MCF 10A (cell line): ENCODE data around the gene KCNG1. TPM values are rescaled to one million over a fixed set of nuclear protein-coding genes. Genes with fewer than 3 reads are reported as not detected.
"Not testable (repeated sequence)": the region's sequence is repeated elsewhere in the genome, so short reads cannot be mapped to it uniquely, and the experiment has no call there.

Source experiments
- BruUV-seq: library from RNA; stranded (reverse); fragments of 400-500 nt; replicated peaks from 2 replicates; lab custom pipeline; 2021; lab: Mats Ljungman, UMichigan
- CTCF ChIA-PET: fragments of 300-600 bp; sonication (Branson Sonifier 250); formaldehyde crosslinking; extraction: SDS; loops from one replicate; lab custom pipeline; 2021; ENCODE audit warnings: antibody characterized with exemption, inconsistent platforms; lab: Yijun Ruan, JAX
- POLR2A ChIA-PET: fragments of 300-600, 350-650 bp; sonication (Branson Sonifier 250); formaldehyde crosslinking; extraction: SDS; loops from one replicate; lab custom pipeline; 2020; ENCODE audit warnings: antibody characterized with exemption, inconsistent platforms; lab: Yijun Ruan, JAX
- DNase-seq: peaks from one replicate; pipeline ENCODE4 v3.0.0-alpha.2; 2018; ENCODE audit not compliant: unreplicated experiment
- H3K27ac Mint-ChIP-seq: one replicate; pipeline ENCODE4 v1.8.0; 2022; ENCODE audit warnings: mild to moderate bottlenecking, low read depth, mixed read lengths; ENCODE audit not compliant: unreplicated experiment
- H3K27me3 Mint-ChIP-seq: one replicate; pipeline ENCODE4 v1.8.0; 2022; ENCODE audit warnings: mixed read lengths; ENCODE audit not compliant: insufficient read depth, unreplicated experiment
- H3K36me3 Mint-ChIP-seq: one replicate; pipeline ENCODE4 v1.8.0; 2022; ENCODE audit warnings: mild to moderate bottlenecking, moderate library complexity, mixed read lengths; ENCODE audit not compliant: insufficient read depth, unreplicated experiment
- H3K4me1 Mint-ChIP-seq: one replicate; pipeline ENCODE4 v1.8.0; 2022; ENCODE audit warnings: mixed read lengths; ENCODE audit not compliant: insufficient read depth, unreplicated experiment
- H3K4me3 Mint-ChIP-seq: one replicate; pipeline ENCODE4 v1.8.0; 2022; ENCODE audit warnings: mild to moderate bottlenecking, moderate library complexity, mixed read lengths; ENCODE audit not compliant: unreplicated experiment
- H3K9me3 Mint-ChIP-seq: one replicate; pipeline ENCODE4 v1.8.0; 2022; ENCODE audit warnings: mixed read lengths; ENCODE audit not compliant: unreplicated experiment
- intact Hi-C: fragments of 100-400 bp; cut with micrococcal nuclease; formaldehyde crosslinking; loops from 2 replicates; pipeline ENCODE4 v1.14.1; 2022
- total RNA-seq: library from RNA; stranded (reverse); gene quantifications from 2 replicates; pipeline ENCODE4 v1.2.3, GENCODE V29; 2022
- TF ChIP-seq, protein P1 (sequence below): fragments of 200-600 bp; IDR thresholded peaks from one replicate; pipeline ENCODE4 v1.8.0; 2022; ENCODE audit warnings: antibody characterized with exemption, mild to moderate bottlenecking; ENCODE audit not compliant: unreplicated experiment

The KCNG1 gene
- total RNA-seq, 1 experiment from 2014 or later: 24.8 TPM

DNA sequence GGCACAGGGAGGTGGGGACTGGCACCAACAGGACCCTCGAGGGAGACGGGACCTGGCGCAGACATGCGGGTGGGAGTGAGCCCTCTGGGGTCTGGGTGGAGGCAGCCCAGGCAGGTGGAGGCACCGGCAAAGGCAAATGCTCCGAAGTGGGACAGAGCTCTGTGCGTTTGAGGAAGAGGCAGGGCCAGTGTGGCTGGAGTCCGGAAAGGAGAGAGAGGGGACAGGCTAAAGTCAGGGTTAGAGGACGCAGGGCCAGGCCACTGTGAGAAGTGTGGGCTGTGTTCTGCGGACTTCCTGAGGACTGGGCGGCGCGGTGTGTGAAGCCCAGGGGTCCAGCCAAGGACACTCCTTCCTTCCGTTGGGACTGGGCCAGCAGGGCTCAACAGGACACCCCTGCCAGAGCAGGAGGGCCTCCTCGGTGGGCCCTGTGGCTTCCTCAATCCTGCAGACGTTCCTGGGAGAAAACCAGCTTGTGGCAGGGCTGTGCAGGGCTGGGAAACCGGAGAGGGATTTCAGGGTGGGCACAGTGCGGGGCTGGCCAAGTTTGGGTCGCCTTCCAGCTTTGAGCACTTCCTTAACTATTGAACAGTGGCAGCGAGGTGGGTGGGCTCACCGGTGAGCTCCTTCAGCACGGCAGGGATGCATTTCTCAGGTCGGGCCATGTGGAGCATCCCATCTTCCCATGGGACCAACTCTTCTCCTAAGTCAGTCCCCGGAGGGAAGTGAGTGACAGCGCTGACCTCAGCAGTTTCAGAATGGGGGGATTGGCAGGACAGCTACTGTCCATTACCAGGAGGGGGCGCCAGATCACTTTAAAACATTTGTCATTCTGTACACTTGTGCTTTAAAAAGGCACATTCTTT lies 41.8 kb downstream of the KCNG1 start:
- ChIA-PET CTCF (interaction anchor here (0.6 to 22.3 kb wide), 41 partner anchors 10 to 1102 kb away, joined by 3 to 810 read pairs (median 4); partner anchors contain the start of genes BCAS4, DPM1 and MOCS3), POLR2A (interaction anchor here (0.6 to 3.8 kb wide), 13 partner anchors 11 to 1004 kb away, joined by 3 to 40 read pairs (median 3); partner anchors contain the start of genes ADNP, DPM1 and MOCS3)
- peak; percentile 80 for DNase-seq
- Mint-ChIP-seq H3K9me3 (no peaks in the 10 kb centered on the region), H3K27me3 (no peaks in the 10 kb centered on the region), H3K4me1 (peaks cover 34% of the 10 kb centered on the region), H3K36me3 (no peaks in the 10 kb centered on the region), H3K4me3 (no peak overlapping the region), H3K27ac (peak overlapping the region; percentile 97)
- TF ChIP-seq, protein P1, sequence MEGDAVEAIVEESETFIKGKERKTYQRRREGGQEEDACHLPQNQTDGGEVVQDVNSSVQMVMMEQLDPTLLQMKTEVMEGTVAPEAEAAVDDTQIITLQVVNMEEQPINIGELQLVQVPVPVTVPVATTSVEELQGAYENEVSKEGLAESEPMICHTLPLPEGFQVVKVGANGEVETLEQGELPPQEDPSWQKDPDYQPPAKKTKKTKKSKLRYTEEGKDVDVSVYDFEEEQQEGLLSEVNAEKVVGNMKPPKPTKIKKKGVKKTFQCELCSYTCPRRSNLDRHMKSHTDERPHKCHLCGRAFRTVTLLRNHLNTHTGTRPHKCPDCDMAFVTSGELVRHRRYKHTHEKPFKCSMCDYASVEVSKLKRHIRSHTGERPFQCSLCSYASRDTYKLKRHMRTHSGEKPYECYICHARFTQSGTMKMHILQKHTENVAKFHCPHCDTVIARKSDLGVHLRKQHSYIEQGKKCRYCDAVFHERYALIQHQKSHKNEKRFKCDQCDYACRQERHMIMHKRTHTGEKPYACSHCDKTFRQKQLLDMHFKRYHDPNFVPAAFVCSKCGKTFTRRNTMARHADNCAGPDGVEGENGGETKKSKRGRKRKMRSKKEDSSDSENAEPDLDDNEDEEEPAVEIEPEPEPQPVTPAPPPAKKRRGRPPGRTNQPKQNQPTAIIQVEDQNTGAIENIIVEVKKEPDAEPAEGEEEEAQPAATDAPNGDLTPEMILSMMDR: peak; percentile 75
- intact Hi-C loops: loop anchor here (1.0 to 2.0 kb wide), 2 partner anchors 23 to 186 kb away; partner anchors contain the start of genes BCAS4, DPM1 and MOCS3
- no TSS peak for BruUV-seq

DNA sequence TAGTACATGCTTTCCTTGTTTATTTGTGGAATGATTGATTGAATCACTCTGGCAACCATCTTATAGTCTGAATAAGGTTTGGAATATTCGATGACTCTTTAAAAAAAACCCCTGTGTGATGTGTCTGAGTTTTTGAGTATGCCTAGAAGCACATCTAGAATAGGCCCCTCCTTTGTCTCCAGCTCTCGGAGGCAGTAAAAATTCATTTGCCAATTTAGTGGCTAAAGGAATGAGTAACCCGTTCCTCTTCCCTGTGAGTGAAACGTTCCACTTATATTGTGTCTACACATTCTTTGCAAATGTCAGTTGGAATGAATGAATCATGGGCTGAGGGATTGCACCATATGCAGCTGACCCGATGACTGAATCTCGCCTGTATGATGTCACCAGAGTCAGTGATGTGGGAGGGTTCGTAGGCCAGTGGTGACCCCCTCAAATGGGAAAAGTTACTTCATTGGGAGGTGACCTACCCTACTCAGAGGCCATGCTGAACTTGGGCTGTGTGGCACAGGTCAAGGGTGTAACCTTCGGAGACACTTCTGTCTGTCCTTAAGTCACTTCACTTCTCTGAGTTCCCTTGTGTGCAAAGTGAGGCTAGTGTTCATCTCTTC lies 42.7 kb downstream of the KCNG1 start:
- Mint-ChIP-seq H3K9me3 (no peaks in the 10 kb centered on the region), H3K4me1 (peaks cover 34% of the 10 kb centered on the region), H3K4me3 (peak overlapping the region; percentile 42), H3K27ac (peak overlapping the region; percentile 97), H3K36me3 (no peaks in the 10 kb centered on the region), H3K27me3 (no peaks in the 10 kb centered on the region)
- no TSS peak for BruUV-seq
- intact Hi-C loops: loop anchor here (1.0 to 2.0 kb wide), 2 partner anchors 22 to 185 kb away; partner anchors contain the start of genes BCAS4, DPM1 and MOCS3
- ChIA-PET CTCF (interaction anchor here (0.6 to 22.3 kb wide), 18 partner anchors 9 to 1088 kb away, joined by 3 to 810 read pairs (median 8); partner anchors contain the start of genes BCAS4, DPM1 and MOCS3), POLR2A (interaction anchor here (0.6 to 3.7 kb wide), 8 partner anchors 11 to 676 kb away, joined by 3 to 40 read pairs (median 5); partner anchors contain the start of genes ADNP, DPM1 and MOCS3)
- peak; percentile 92 for DNase-seq
- TF ChIP-seq, protein P1: no peak

DNA sequence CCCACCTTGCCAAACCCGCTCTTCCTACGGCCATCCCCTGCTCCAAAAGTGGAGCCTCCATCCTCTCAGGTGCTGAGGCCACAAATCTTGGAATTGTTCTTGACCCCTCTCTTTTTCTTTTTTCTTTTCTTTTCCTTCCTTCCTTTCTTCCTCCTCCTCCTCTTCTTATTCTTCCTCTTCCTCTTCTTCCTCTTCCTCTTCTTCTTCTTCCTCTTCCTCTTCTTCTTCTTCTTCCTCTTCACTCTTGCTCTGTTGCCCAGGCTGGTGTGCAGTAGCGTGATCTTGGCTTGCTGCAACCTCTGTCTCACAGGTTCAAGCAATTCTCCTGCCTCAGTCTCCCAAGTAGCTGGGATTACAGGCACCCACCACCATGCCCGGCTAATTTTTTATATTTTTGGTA lies 44.4 kb downstream of the KCNG1 start:
- H3K27me3 Mint-ChIP-seq, DNase-seq, BruUV-seq, H3K9me3 Mint-ChIP-seq, H3K4me3 Mint-ChIP-seq, H3K27ac Mint-ChIP-seq, H3K36me3 Mint-ChIP-seq, intact Hi-C loops: not testable (repeated sequence)
- H3K4me1 Mint-ChIP-seq: peaks cover 34% of the 10 kb centered on the region
- ChIA-PET POLR2A (interaction anchor here (0.6 to 0.9 kb wide), 2 partner anchors 47 to 321 kb away, joined by 3 read pairs; no protein-coding TSS in a partner anchor), CTCF (interaction anchor here (0.7 to 22.3 kb wide), 2 partner anchors 15 to 326 kb away, joined by 3 to 810 read pairs; no protein-coding TSS in a partner anchor)

DNA sequence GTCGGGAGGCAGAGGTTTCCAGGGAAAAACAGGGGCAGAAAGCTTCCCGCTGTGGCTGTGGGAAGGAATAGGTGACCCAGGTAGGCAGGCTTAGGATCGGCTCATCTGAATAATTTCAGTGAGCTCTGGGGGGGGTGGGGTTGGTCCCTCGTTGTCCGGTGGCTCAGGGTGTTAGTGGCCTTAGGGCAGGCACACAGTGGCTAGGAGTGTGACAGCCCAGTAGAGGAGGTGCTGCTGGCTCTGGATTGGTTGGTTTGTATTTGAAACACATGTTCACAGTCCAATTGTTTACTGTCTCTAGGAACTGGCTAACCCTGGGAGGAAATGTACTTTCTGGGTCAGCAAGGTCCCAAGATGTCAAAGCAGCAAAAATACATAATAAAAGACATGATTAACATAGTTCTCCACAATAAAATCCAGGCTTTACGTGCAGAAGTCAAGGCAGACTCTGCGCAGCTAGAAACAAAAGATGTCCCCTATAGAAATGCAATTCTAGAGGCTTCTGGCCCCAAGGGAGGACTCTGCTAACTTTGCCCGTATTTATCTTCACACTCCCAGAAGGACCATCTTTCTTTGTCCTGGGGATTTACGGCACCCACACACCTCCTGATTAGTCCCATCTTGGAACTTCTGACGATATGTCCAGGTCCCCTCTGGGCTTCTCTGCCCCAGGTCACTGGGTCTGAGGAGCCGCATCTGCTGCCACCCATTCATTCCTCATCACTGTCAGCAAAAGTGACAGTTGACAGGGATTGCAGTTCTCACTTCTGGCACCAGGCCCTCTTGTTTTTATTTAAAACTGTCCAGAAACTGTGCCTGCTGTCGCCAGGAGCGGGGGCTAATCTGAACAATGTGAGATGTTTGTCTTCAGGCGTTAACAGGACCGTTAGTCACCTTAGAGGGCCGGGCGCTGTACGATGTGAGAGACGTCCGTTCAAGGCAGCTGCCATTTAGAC lies 45.6 kb downstream of the KCNG1 start:
- BruUV-seq: no TSS peak
- Mint-ChIP-seq H3K27ac (no peak overlapping the region), H3K27me3 (no peaks in the 10 kb centered on the region), H3K4me1 (peaks cover 27% of the 10 kb centered on the region), H3K36me3 (no peaks in the 10 kb centered on the region), H3K9me3 (no peaks in the 10 kb centered on the region), H3K4me3 (no peak overlapping the region)
- CTCF ChIA-PET: interaction anchor here (0.6 to 22.3 kb wide), 5 partner anchors 328 to 996 kb away, joined by 3 to 810 read pairs (median 4); no protein-coding TSS in a partner anchor
- intact Hi-C loops: no loop called here
- POLR2A ChIA-PET: interaction anchor here (0.9 kb wide), 1 partner anchor 46 kb away, joined by 3 read pairs; no protein-coding TSS in a partner anchor
- DNase-seq: no peak
- TF ChIP-seq, protein P1: no peak
